ENCODE measurements around the gene GTSE1. TPM values are rescaled to one million over a fixed set of nuclear protein-coding genes. Genes with fewer than 3 reads are reported as not detected.

Gene GTSE1
- total RNA-seq, 2 experiments from 2014 or later: 96.4 to 103 TPM

- H3K27ac Mint-ChIP-seq: no peak overlapping the region
- H3K36me3 Mint-ChIP-seq (ENCODE audit: low read depth): peaks cover 44% of the 10 kb centered on the region
- no peaks in the 10 kb centered on the region for H3K9me3 Mint-ChIP-seq
- CTCF ChIA-PET: interaction anchor here (1.0 to 1.6 kb wide), 2 partner anchors 15 to 27 kb away, joined by 3 to 4 read pairs; no protein-coding TSS in a partner anchor
- no peaks in the 10 kb centered on the region for H3K27me3 Mint-ChIP-seq
- H3K4me3 Mint-ChIP-seq: no peak overlapping the region
- DNase-seq: no peak
- peaks cover 31% of the 10 kb centered on the region for H3K4me1 Mint-ChIP-seq
- POLR2A ChIA-PET: interaction anchor here (0.5 kb wide), 1 partner anchor 268 kb away, joined by 3 read pairs; no protein-coding TSS in a partner anchor
These were observed 44.0 kb downstream of the GTSE1 start for GRCh38 chr22:46340676-46341075.

GRCh38 chr22:46346680-46347405 lies 50.2 kb downstream of the GTSE1 start:
- peaks cover under 1% of the 10 kb centered on the region for H3K4me1 Mint-ChIP-seq
- no peak overlapping the region for H3K4me3 Mint-ChIP-seq
- H3K27me3 Mint-ChIP-seq: no peaks in the 10 kb centered on the region
- H3K9me3 Mint-ChIP-seq: no peaks in the 10 kb centered on the region
- peaks cover 25% of the 10 kb centered on the region for H3K36me3 Mint-ChIP-seq (ENCODE audit: low read depth)
- DNase-seq: no peak
- H3K27ac Mint-ChIP-seq: no peak overlapping the region
- POLR2A ChIA-PET: no interaction called here
- CTCF ChIA-PET: no interaction called here

GRCh38 chr22:46347646-46348045 lies 51.0 kb downstream of the GTSE1 start:
- no peaks in the 10 kb centered on the region for H3K9me3 Mint-ChIP-seq
- H3K4me3 Mint-ChIP-seq: no peak overlapping the region
- CTCF ChIA-PET: no interaction called here
- H3K36me3 Mint-ChIP-seq (ENCODE audit: low read depth): peaks cover 31% of the 10 kb centered on the region
- no peaks in the 10 kb centered on the region for H3K4me1 Mint-ChIP-seq
- POLR2A ChIA-PET: no interaction called here
- H3K27ac Mint-ChIP-seq: no peak overlapping the region
- no peaks in the 10 kb centered on the region for H3K27me3 Mint-ChIP-seq
- DNase-seq: no peak

GRCh38 chr22:46348099-46348695 lies 51.5 kb downstream of the GTSE1 start:
- Mint-ChIP-seq H3K36me3 (ENCODE audit: low read depth) (peaks cover 30% of the 10 kb centered on the region), H3K9me3 (no peaks in the 10 kb centered on the region), H3K27me3 (no peaks in the 10 kb centered on the region), H3K4me1 (no peaks in the 10 kb centered on the region), H3K4me3 (no peak overlapping the region), H3K27ac (no peak overlapping the region)
- ChIA-PET POLR2A (no interaction called here), CTCF (no interaction called here)
- DNase-seq: no peak

GRCh38 chr22:46349238-46349637 lies 52.6 kb downstream of the GTSE1 start:
- no peaks in the 10 kb centered on the region for H3K27me3 Mint-ChIP-seq
- no peaks in the 10 kb centered on the region for H3K9me3 Mint-ChIP-seq
- no peak for DNase-seq
- H3K4me3 Mint-ChIP-seq: no peak overlapping the region
- ChIA-PET CTCF (interaction anchor here (0.6 to 0.9 kb wide), 2 partner anchors 18 to 23 kb away, joined by 3 to 4 read pairs; no protein-coding TSS in a partner anchor), POLR2A (no interaction called here)
- H3K27ac Mint-ChIP-seq: no peak overlapping the region
- no peaks in the 10 kb centered on the region for H3K4me1 Mint-ChIP-seq
- peaks cover 24% of the 10 kb centered on the region for H3K36me3 Mint-ChIP-seq (ENCODE audit: low read depth)

- no peaks in the 10 kb centered on the region for H3K27me3 Mint-ChIP-seq
- no peak overlapping the region for H3K27ac Mint-ChIP-seq
- H3K4me1 Mint-ChIP-seq: no peaks in the 10 kb centered on the region
- ChIA-PET CTCF (interaction anchor here (0.6 to 0.9 kb wide), 2 partner anchors 18 to 23 kb away, joined by 3 to 4 read pairs; no protein-coding TSS in a partner anchor), POLR2A (no interaction called here)
- H3K4me3 Mint-ChIP-seq: no peak overlapping the region
- H3K9me3 Mint-ChIP-seq: no peaks in the 10 kb centered on the region
- peaks cover 22% of the 10 kb centered on the region for H3K36me3 Mint-ChIP-seq (ENCODE audit: low read depth)
- no peak for DNase-seq
These were observed 53.0 kb downstream of the GTSE1 start for GRCh38 chr22:46349681-46350080.

- H3K27me3 Mint-ChIP-seq: no peaks in the 10 kb centered on the region
- CTCF ChIA-PET: interaction anchor here (0.6 to 0.9 kb wide), 2 partner anchors 18 to 24 kb away, joined by 3 to 4 read pairs; no protein-coding TSS in a partner anchor
- POLR2A ChIA-PET: no interaction called here
- H3K27ac Mint-ChIP-seq: no peak overlapping the region
- H3K4me3 Mint-ChIP-seq: no peak overlapping the region
- H3K4me1 Mint-ChIP-seq: no peaks in the 10 kb centered on the region
- H3K36me3 Mint-ChIP-seq (ENCODE audit: low read depth): peaks cover 23% of the 10 kb centered on the region
- no peak for DNase-seq
- no peaks in the 10 kb centered on the region for H3K9me3 Mint-ChIP-seq
These were observed 53.5 kb downstream of the GTSE1 start for GRCh38 chr22:46350121-46350520.

GRCh38 chr22:46350646-46351045 lies 54.0 kb downstream of the GTSE1 start:
- POLR2A ChIA-PET: no interaction called here
- CTCF ChIA-PET: no interaction called here
- Mint-ChIP-seq H3K27me3 (no peaks in the 10 kb centered on the region), H3K4me3 (no peak overlapping the region), H3K27ac (no peak overlapping the region), H3K4me1 (no peaks in the 10 kb centered on the region), H3K36me3 (ENCODE audit: low read depth) (peaks cover 26% of the 10 kb centered on the region), H3K9me3 (no peaks in the 10 kb centered on the region)
- DNase-seq: no peak

GRCh38 chr22:46351131-46351735 lies 54.6 kb downstream of the GTSE1 start:
- no peak overlapping the region for H3K27ac Mint-ChIP-seq
- POLR2A ChIA-PET: interaction anchor here (0.7 kb wide), 1 partner anchor 212 kb away, joined by 5 read pairs; no protein-coding TSS in a partner anchor
- CTCF ChIA-PET: no interaction called here

GRCh38 chr22:46351767-46352166 lies 55.1 kb downstream of the GTSE1 start:
- CTCF ChIA-PET: no interaction called here
- Mint-ChIP-seq H3K36me3 (ENCODE audit: low read depth) (peaks cover 20% of the 10 kb centered on the region), H3K4me1 (no peaks in the 10 kb centered on the region), H3K4me3 (no peak overlapping the region), H3K27ac (no peak overlapping the region), H3K9me3 (no peaks in the 10 kb centered on the region), H3K27me3 (no peaks in the 10 kb centered on the region)
- POLR2A ChIA-PET: interaction anchor here (0.7 kb wide), 1 partner anchor 211 kb away, joined by 5 read pairs; no protein-coding TSS in a partner anchor
- DNase-seq: no peak

More at GRCh38 chr22:46351131-46351735, 54.6 kb downstream of the GTSE1 start:
- DNase-seq: no peak
- Mint-ChIP-seq H3K27me3 (no peaks in the 10 kb centered on the region), H3K9me3 (no peaks in the 10 kb centered on the region), H3K4me1 (no peaks in the 10 kb centered on the region), H3K36me3 (ENCODE audit: low read depth) (peaks cover 22% of the 10 kb centered on the region), H3K4me3 (no peak overlapping the region)

- Mint-ChIP-seq H3K4me1 (no peaks in the 10 kb centered on the region), H3K36me3 (ENCODE audit: low read depth) (peaks cover 20% of the 10 kb centered on the region), H3K9me3 (no peaks in the 10 kb centered on the region), H3K4me3 (no peak overlapping the region), H3K27me3 (no peaks in the 10 kb centered on the region), H3K27ac (no peak overlapping the region)
- CTCF ChIA-PET: no interaction called here
- POLR2A ChIA-PET: no interaction called here
- DNase-seq: no peak
These were observed 55.6 kb downstream of the GTSE1 start for GRCh38 chr22:46352276-46352675.

GRCh38 chr22:46352691-46353386 lies 56.2 kb downstream of the GTSE1 start:
- ChIA-PET CTCF (no interaction called here), POLR2A (no interaction called here)
- DNase-seq: no peak
- H3K36me3 Mint-ChIP-seq (ENCODE audit: low read depth): peaks cover 20% of the 10 kb centered on the region
- no peak overlapping the region for H3K4me3 Mint-ChIP-seq
- no peaks in the 10 kb centered on the region for H3K9me3 Mint-ChIP-seq
- no peaks in the 10 kb centered on the region for H3K4me1 Mint-ChIP-seq
- H3K27me3 Mint-ChIP-seq: no peaks in the 10 kb centered on the region
- no peak overlapping the region for H3K27ac Mint-ChIP-seq

All from activated CD4-positive, alpha-beta T cell treated with anti-CD3 and anti-CD28 coated beads, Interleukin-2, amount 10 ng/mL, durations not matched to agents 7 days and 5 days (primary cell).